Trophoblast cell (in vitro differentiated cells and primary cell): ENCODE data around the gene THSD4.

ENCODE experiments used
- DNase-seq, 2 donors: peaks; one replicate each; pipeline ENCODE4 v3.0.0-alpha.2; 2016
- H2AFZ ChIP-seq: 2 replicates; pipeline ENCODE4 v1.6.1; 2013; ENCODE audit warnings: low read length, moderate library complexity, mild to moderate bottlenecking; ENCODE audit not compliant: insufficient read depth, poor library complexity
- H2AK5ac ChIP-seq: 2 replicates; pipeline ENCODE4 v1.6.1; 2013; ENCODE audit warnings: mild to moderate bottlenecking, low read length
- H2BK120ac ChIP-seq: 2 replicates; pipeline ENCODE4 v1.6.1; 2013; ENCODE audit warnings: low read length, mild to moderate bottlenecking, moderate library complexity; ENCODE audit not compliant: insufficient read depth, poor library complexity
- H2BK12ac ChIP-seq: 2 replicates; pipeline ENCODE4 v1.6.1; 2013; ENCODE audit warnings: mild to moderate bottlenecking, low read length, moderate library complexity
- H2BK5ac ChIP-seq: 2 replicates; pipeline ENCODE4 v1.6.1; 2013; ENCODE audit warnings: low read length, low read depth, moderate library complexity, mild to moderate bottlenecking; ENCODE audit not compliant: poor library complexity
- H3K14ac ChIP-seq: 2 replicates; pipeline ENCODE4 v1.6.1; 2013; ENCODE audit warnings: mild to moderate bottlenecking, low read length
- H3K18ac ChIP-seq: 2 replicates; pipeline ENCODE4 v1.6.1; 2013; ENCODE audit warnings: mild to moderate bottlenecking, low read length
- H3K23ac ChIP-seq: 2 replicates; pipeline ENCODE4 v1.6.1; 2013; ENCODE audit warnings: low read length
- H3K27ac ChIP-seq: 2 replicates; pipeline ENCODE4 v1.5.1; 2013; ENCODE audit warnings: low read depth, mild to moderate bottlenecking, inconsistent platforms, low read length, moderate library complexity
- H3K27me3 ChIP-seq: 2 replicates; pipeline ENCODE4 v1.6.1; 2013; ENCODE audit warnings: inconsistent platforms, mild to moderate bottlenecking, low read length, moderate library complexity; ENCODE audit not compliant: insufficient read depth
- H3K36me3 ChIP-seq, 2 experiments: 1 replicate in 1 of 2; 2 replicates in 1 of 2; pipeline ENCODE4 v1.6.1; 2013; ENCODE audit warnings: low read length in 2 of 2, mild to moderate bottlenecking in 2 of 2, moderate library complexity in 1 of 2; ENCODE audit not compliant: insufficient read depth in 2 of 2, control insufficient read depth in 1 of 2
- H3K4ac ChIP-seq: 2 replicates; pipeline ENCODE4 v1.6.1; 2013; ENCODE audit warnings: low read depth, mild to moderate bottlenecking, low read length, moderate library complexity
- H3K4me1 ChIP-seq, 2 experiments: 1 replicate in 1 of 2; 2 replicates in 1 of 2; pipeline ENCODE4 v1.6.1; 2013; ENCODE audit warnings: low read length in 2 of 2, mild to moderate bottlenecking in 2 of 2, moderate library complexity in 1 of 2; ENCODE audit not compliant: insufficient read depth in 2 of 2, control insufficient read depth in 1 of 2
- H3K4me2 ChIP-seq: 2 replicates; pipeline ENCODE4 v1.6.1; 2013; ENCODE audit warnings: inconsistent platforms, mild to moderate bottlenecking, low read length, moderate library complexity
- H3K4me3 ChIP-seq: 2 replicates; pipeline ENCODE4 v1.5.1; 2013; ENCODE audit warnings: mild to moderate bottlenecking, low read depth, low read length, inconsistent platforms
- H3K79me1 ChIP-seq: one replicate; pipeline ENCODE4 v1.6.1; 2013; ENCODE audit warnings: low read length
- H3K79me2 ChIP-seq: 2 replicates; pipeline ENCODE4 v1.6.1; 2013; ENCODE audit warnings: low read length, mild to moderate bottlenecking; ENCODE audit not compliant: control insufficient read depth, insufficient read depth, poor library complexity
- H3K9ac ChIP-seq: 2 replicates; pipeline ENCODE4 v1.6.1; 2013; ENCODE audit warnings: mild to moderate bottlenecking, low read length
- H3K9me3 ChIP-seq: 2 replicates; pipeline ENCODE4 v1.6.1; 2013; ENCODE audit warnings: low read depth, mild to moderate bottlenecking, control low read depth, inconsistent platforms, low read length; ENCODE audit not compliant: insufficient read depth
- H4K12ac ChIP-seq: 2 replicates; pipeline ENCODE4 v1.6.1; 2013; ENCODE audit warnings: low read depth, mild to moderate bottlenecking, low read length, moderate library complexity
- H4K8ac ChIP-seq: 2 replicates; pipeline ENCODE4 v1.6.1; 2013; ENCODE audit warnings: low read depth, mild to moderate bottlenecking, low read length, moderate library complexity
- H4K91ac ChIP-seq: one replicate; pipeline ENCODE4 v1.6.1; 2013; ENCODE audit warnings: low read depth, mild to moderate bottlenecking, low read length, moderate library complexity
- WGBS: extraction: QIAGEN DNeasy Blood & Tissue Kit; methylation state at CpG from one replicate; pipeline ENCODE4 v1.1.7; 2013; ENCODE audit warnings: missing lambda C conversion rate; ENCODE audit not compliant: insufficient read length, insufficient coverage; ENCODE audit errors: extremely low coverage; 5-methylcytosine and 5-hydroxymethylcytosine counted together

The THSD4 gene

GRCh38 chr15:71568227-71568626 lies 453.0 kb downstream of the THSD4 start:
- H3K79me1 ChIP-seq = no peaks in the 10 kb centered on the region
- no peak overlapping the region for H3K4me3 ChIP-seq
- no peaks in the 10 kb centered on the region for H3K79me2 ChIP-seq
- no peak overlapping the region for H3K14ac ChIP-seq
- peaks cover 2% of the 10 kb centered on the region for H3K9me3 ChIP-seq
- no peak overlapping the region for H2BK5ac ChIP-seq
- H3K36me3 ChIP-seq = no peaks in the 10 kb centered on the region
- H3K23ac ChIP-seq = no peak overlapping the region
- H2BK120ac ChIP-seq = no peak overlapping the region
- no peaks in the 10 kb centered on the region for H3K4me1 ChIP-seq
- H2AFZ ChIP-seq = no peak overlapping the region
- no peak overlapping the region for H3K27ac ChIP-seq
- H2BK12ac ChIP-seq = no peak overlapping the region
- DNase-seq = no peak
- no peak overlapping the region for H3K4ac ChIP-seq
- no peak overlapping the region for H3K18ac ChIP-seq
- no peak overlapping the region for H2AK5ac ChIP-seq
- no CpG with 5 or more reads among the region's 1 CpG for WGBS
- no peak overlapping the region for H3K9ac ChIP-seq
- no peak overlapping the region for H4K12ac ChIP-seq
- H4K8ac ChIP-seq = no peak overlapping the region
- H4K91ac ChIP-seq = no peak overlapping the region
- H3K4me2 ChIP-seq = no peak overlapping the region
- H3K27me3 ChIP-seq = no peaks in the 10 kb centered on the region

GRCh38 chr15:71570736-71571135 lies 455.5 kb downstream of the THSD4 start:
- Histone ChIP-seq H2BK12ac (no peak overlapping the region), H3K4me3 (no peak overlapping the region), H3K4me2 (no peak overlapping the region), H2AFZ (no peak overlapping the region), H2BK120ac (no peak overlapping the region), H4K8ac (no peak overlapping the region), H3K23ac (no peak overlapping the region), H4K91ac (no peak overlapping the region), H3K27me3 (no peaks in the 10 kb centered on the region), H3K36me3 (no peaks in the 10 kb centered on the region), H2AK5ac (no peak overlapping the region), H2BK5ac (no peak overlapping the region), H3K79me2 (no peaks in the 10 kb centered on the region), H3K79me1 (no peaks in the 10 kb centered on the region), H3K18ac (no peak overlapping the region), H3K14ac (no peak overlapping the region), H4K12ac (no peak overlapping the region), H3K9ac (no peak overlapping the region), H3K4me1 (no peaks in the 10 kb centered on the region), H3K9me3 (peaks cover 2% of the 10 kb centered on the region), H3K4ac (no peak overlapping the region), H3K27ac (no peak overlapping the region)
- no CpG with 5 or more reads among the region's 7 CpGs for WGBS
- no peak for DNase-seq

GRCh38 chr15:71571641-71572040 lies 456.4 kb downstream of the THSD4 start:
- Histone ChIP-seq H3K4ac (no peak overlapping the region), H2BK12ac (no peak overlapping the region), H2BK5ac (no peak overlapping the region), H3K27ac (no peak overlapping the region), H3K4me3 (no peak overlapping the region), H3K79me1 (no peaks in the 10 kb centered on the region), H2AK5ac (no peak overlapping the region), H4K91ac (no peak overlapping the region), H4K8ac (no peak overlapping the region), H3K9ac (no peak overlapping the region), H2AFZ (no peak overlapping the region), H3K27me3 (no peaks in the 10 kb centered on the region), H3K18ac (no peak overlapping the region), H3K23ac (no peak overlapping the region), H3K79me2 (no peaks in the 10 kb centered on the region), H3K14ac (no peak overlapping the region), H3K9me3 (peaks cover 2% of the 10 kb centered on the region), H2BK120ac (no peak overlapping the region), H3K36me3 (no peaks in the 10 kb centered on the region), H3K4me2 (no peak overlapping the region), H4K12ac (no peak overlapping the region), H3K4me1 (no peaks in the 10 kb centered on the region)
- WGBS = no CpG with 5 or more reads among the region's 1 CpG
- no peak for DNase-seq

GRCh38 chr15:71572452-71573053 lies 457.3 kb downstream of the THSD4 start:
- WGBS = no CpG with 5 or more reads among the region's 5 CpGs
- H3K9me3 ChIP-seq = peaks cover 2% of the 10 kb centered on the region
- no peaks in the 10 kb centered on the region for H3K4me1 ChIP-seq
- H3K36me3 ChIP-seq = no peaks in the 10 kb centered on the region
- H4K91ac ChIP-seq = no peak overlapping the region
- no peak overlapping the region for H3K9ac ChIP-seq
- H2BK12ac ChIP-seq = no peak overlapping the region
- no peak overlapping the region for H3K23ac ChIP-seq
- DNase-seq = no peak
- H3K79me1 ChIP-seq = no peaks in the 10 kb centered on the region
- no peaks in the 10 kb centered on the region for H3K79me2 ChIP-seq
- no peak overlapping the region for H3K4ac ChIP-seq
- no peak overlapping the region for H2BK5ac ChIP-seq
- H3K14ac ChIP-seq = no peak overlapping the region
- no peak overlapping the region for H3K4me3 ChIP-seq
- no peak overlapping the region for H2AK5ac ChIP-seq
- no peak overlapping the region for H4K8ac ChIP-seq
- no peak overlapping the region for H3K4me2 ChIP-seq
- no peak overlapping the region for H3K18ac ChIP-seq
- no peaks in the 10 kb centered on the region for H3K27me3 ChIP-seq
- H4K12ac ChIP-seq = no peak overlapping the region
- H3K27ac ChIP-seq = no peak overlapping the region
- H2AFZ ChIP-seq = no peak overlapping the region
- no peak overlapping the region for H2BK120ac ChIP-seq
